Measurements from ENCODE around the gene GPR162. TPM values are rescaled to one million over a fixed set of nuclear protein-coding genes. Genes with fewer than 3 reads are reported as not detected.

Gene GPR162
- total and polyA plus RNA-seq, 2 of the 4 experiments (the other 2 are of a cell fraction): 2.9 to 6.0 TPM

DNA sequence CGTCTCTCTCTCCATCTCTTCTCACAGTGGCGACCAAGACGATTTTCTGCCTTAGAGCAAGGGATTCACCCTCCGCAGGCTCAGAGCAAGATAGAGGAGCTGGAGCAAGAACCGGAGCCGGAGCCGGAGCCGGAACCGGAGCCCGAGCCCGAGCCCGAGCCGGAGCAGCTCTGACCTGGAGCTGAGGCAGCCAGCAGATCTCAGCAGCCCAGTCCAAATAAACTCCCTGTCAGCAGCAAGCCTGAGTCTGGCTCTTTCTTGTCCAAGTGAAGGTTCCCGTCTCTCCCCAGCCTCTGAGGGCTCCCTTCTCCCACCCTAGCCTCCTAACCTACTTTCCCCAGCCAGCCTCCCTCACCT, 43.4 kb upstream of the GPR162 start:
- no peaks in the 10 kb centered on the region for H3K36me3 ChIP-seq (ENCODE audit: control insufficient read depth, insufficient read depth, low read length)
- no peak overlapping the region for H3K18ac ChIP-seq (ENCODE audit: low read depth, low read length)
- DNase-seq: no peak
- no peaks in the 10 kb centered on the region for H3K79me1 ChIP-seq (ENCODE audit: low read depth in 1 of 2, low read length in 2 of 2)
- CTCF ChIA-PET: interaction anchor here (0.6 to 2.3 kb wide), 4 partner anchors 9 to 34 kb away, joined by 3 to 16 read pairs (median 4); partner anchors contain the start of gene MLF2
- H2BK120ac ChIP-seq (ENCODE audit: low read depth, low read length): no peak overlapping the region
- H3K56ac ChIP-seq (ENCODE audit: extremely low read depth, insufficient read depth, low read length): no peak overlapping the region
- peak overlapping the region; percentile 85 for H2AFZ ChIP-seq (replicated peaks; ENCODE audit: low read length, poor library complexity)
- H3K4me2 ChIP-seq (ENCODE audit: low read depth, low read length): peak overlapping the region; percentile 70
- peak overlapping the region; percentile 19; the same call in 1 of the 2 replicates for H3K27ac ChIP-seq (ENCODE audit: insufficient read depth, low read length)
- H2AK5ac ChIP-seq (ENCODE audit: low read depth, low read length): no peak overlapping the region
- H3K4me3 ChIP-seq (ENCODE audit: insufficient read depth, low read depth, low read length): no peak overlapping the region
- H3K4ac ChIP-seq (ENCODE audit: low read depth, low read length): peak overlapping the region; percentile 19
- H4K91ac ChIP-seq (ENCODE audit: insufficient read depth, low read depth, low read length): no peak overlapping the region
- WGBS, 2 experiments (ENCODE audit: extremely low coverage in 2 of 2, insufficient read length in 1 of 2): 33% methylated on average over 8 of the region's 14 CpGs; no CpG with 5 or more reads in 1 of the 2 experiments
- peak overlapping the region in 1 of 2 experiments; percentile 70; a peak in 1 of 4 replicates for H4K8ac ChIP-seq (ENCODE audit: low read depth in 2 of 2, low read length in 2 of 2)
- intact Hi-C loops (cut with micrococcal nuclease) (loop anchor here (1.0 kb wide), 1 partner anchor 47 kb away; no protein-coding TSS in a partner anchor), dilution Hi-C loops (cut with HindIII; ENCODE audit: low sequenced_read_pairs, unreplicated experiment) (no loop called here), in situ Hi-C loops (cut with MboI; ENCODE audit: low sequenced_read_pairs) (no loop called here)
- BruUV-seq (replicated peaks): no TSS peak
- H3K9me1 ChIP-seq (ENCODE audit: insufficient read depth, low read length): no peaks in the 10 kb centered on the region
- H3K4me1 ChIP-seq (ENCODE audit: control insufficient read depth, insufficient read depth, low read length): peaks cover 4% of the 10 kb centered on the region; the same call in 1 of the 2 replicates
- H3K9me3 ChIP-seq (ENCODE audit: control insufficient read depth, insufficient read depth, low read length): no peaks in the 10 kb centered on the region
- H2AK9ac ChIP-seq (replicated peaks; ENCODE audit: low read depth, low read length, poor library complexity): peak overlapping the region; percentile 76
- POLR2A ChIA-PET (ENCODE audit: unreplicated experiment): interaction anchor here (0.6 kb wide), 1 partner anchor 288 kb away, joined by 17 read pairs; no protein-coding TSS in a partner anchor
- H2BK20ac ChIP-seq (ENCODE audit: low read depth, low read length): no peak overlapping the region
- H3K27me3 ChIP-seq (ENCODE audit: control insufficient read depth, insufficient read depth, low read length): no peaks in the 10 kb centered on the region
- ATAC-seq (ENCODE audit: low read depth): peak; percentile 46
- TF ChIP-seq BHLHE40 (IDR thresholded peaks at IDR 0.05; ENCODE audit: low read depth, low read length): no peak
- no peak for TF ChIP-seq MXI1 (IDR thresholded peaks at IDR 0.05; ENCODE audit: borderline replicate concordance, low read depth, low read length)
- H2BK5ac ChIP-seq (ENCODE audit: low read depth, low read length, poor library complexity, severe bottlenecking): no peak overlapping the region
- no peaks in the 10 kb centered on the region for H4K20me1 ChIP-seq (ENCODE audit: insufficient read depth, low read length)
- H3K23ac ChIP-seq (ENCODE audit: low read depth, low read length): no peak overlapping the region
- H2BK15ac ChIP-seq (ENCODE audit: low read depth, low read length): no peak overlapping the region
- H3K9ac ChIP-seq (ENCODE audit: low read depth, low read length): peak overlapping the region; percentile 6; the same call in 1 of the 2 replicates
- H4K5ac ChIP-seq (ENCODE audit: low read depth, low read length): peak overlapping the region; percentile 6
- H3K14ac ChIP-seq (replicated peaks; ENCODE audit: low read depth, low read length): peak overlapping the region; percentile 51

All from IMR-90 (cell line).